HPDE6-E6E7 (cell line): ENCODE measurements around the gene SMC2.

Experiments
- DNase-seq: peaks from one replicate; pipeline ENCODE4 v3.0.0; 2011; ENCODE audit warnings: missing footprints; ENCODE audit errors: extremely low spot score

Gene SMC2

DNA sequence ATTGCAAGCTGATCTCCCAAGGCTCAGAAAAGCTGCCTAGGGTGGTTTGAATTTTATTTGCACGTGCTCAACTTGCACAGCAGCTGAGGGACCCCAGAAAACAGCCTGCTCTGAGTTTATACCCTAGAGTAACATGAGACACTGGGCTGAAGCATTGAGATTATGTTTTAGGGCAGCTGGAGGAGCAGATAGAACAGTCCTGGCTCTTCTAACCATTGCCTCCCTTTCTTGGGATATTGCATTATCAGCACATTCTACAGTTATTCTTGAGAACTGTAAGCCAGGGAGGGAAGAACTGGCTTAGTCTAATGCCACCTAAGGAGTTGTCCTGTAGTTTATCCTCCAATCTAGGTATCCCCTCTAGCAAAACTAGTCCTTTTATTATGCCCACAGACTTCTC lies 10.3 kb downstream of the SMC2 start:
- no peak for DNase-seq

DNA sequence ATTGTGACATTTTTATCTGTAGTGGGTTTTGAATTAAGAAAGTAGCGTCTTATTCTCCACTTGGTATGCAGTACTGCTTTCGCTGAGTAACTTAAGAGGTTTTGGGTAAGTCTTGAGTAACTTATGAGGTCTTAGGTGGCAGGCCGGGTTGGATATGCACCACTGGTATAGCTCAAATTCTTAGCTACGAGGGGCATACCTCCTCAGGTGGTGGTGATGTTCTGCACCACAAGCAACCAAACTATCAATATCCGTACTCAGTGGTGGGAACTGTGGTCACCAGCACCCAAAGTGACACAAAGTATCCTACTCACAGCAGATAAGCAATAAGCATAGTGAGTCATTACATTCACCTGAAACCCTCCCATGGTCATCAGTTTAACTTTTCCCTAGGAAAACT lies 13.7 kb downstream of the SMC2 start:
- DNase-seq, result no peak

DNA sequence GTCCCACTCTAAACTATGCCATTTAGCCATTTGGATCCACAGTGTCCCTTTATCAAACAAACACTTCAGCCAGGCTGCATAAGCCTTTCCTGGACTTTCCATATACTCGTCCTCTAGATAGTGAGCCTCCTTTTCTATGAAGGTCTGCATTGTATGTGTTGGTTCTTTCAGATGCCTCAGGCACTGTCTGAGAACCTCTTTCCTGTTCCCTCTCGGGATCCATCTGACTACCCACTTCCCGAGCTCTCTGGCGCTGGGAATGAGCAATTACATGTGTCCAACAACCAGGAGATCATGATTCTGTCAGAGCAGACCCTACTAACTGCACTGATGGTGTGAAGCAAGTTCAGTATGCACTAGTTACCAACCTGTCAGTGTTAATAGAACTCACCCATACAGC lies 14.2 kb downstream of the SMC2 start:
- DNase-seq, result no peak

DNA sequence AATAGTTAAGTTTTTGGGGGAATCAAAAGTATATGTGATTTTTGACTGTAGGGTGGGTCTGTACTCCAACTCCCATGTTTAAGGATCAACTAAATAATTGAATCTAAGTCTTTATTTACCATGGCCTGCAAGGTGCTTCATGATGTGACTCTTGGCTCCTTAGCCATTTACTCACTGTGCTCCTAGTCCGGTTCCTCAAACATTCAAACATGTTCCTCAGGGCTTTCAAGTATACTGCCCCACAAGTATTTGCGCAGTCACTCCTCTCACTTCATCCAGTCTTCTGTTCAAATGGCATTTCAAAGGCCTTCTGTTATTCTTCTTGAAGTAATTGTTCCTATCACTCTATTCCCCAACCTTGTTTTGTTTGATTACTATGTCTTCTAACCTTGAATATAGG lies 16.4 kb downstream of the SMC2 start:
- no peak for DNase-seq

DNA sequence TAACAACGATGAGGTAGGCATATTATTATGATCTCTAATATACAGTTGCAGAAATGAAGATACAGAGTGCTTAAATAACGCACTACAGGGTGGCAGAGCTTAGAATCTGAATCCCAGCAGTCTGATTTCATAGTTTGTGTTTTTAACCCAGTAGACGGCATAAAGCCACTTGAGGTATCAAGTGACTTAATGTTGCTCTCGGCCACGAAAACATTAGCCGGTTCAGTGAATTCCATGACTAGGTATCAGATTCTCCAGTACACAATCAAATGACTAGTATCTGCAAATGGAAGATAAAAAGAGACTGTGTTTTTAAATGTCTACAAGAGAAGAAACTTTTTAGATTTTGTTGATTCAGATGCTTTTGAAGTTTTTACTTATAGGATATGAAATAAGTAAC lies 24.8 kb downstream of the SMC2 start:
- no peak for DNase-seq

DNA sequence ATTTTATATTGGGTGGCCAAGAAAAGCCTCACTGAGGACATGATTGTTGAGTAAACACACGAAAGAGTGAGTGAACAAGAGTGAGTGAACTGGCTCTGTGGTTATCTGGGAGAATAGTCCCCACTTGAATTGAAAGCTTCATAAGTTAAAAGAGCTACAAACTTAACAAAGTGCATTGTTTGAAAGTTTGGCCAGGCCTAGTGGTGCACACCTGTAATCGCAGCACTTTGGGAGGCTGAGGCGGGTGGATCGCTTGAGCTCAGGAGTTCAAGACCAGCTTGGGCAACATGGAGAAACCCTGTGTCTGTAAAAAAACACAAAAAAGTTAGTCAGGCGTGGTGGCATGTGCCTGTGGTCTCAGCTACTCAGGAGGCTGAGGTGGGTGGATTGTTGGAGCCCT lies 26.9 kb downstream of the SMC2 start:
- DNase-seq, result no peak

DNA sequence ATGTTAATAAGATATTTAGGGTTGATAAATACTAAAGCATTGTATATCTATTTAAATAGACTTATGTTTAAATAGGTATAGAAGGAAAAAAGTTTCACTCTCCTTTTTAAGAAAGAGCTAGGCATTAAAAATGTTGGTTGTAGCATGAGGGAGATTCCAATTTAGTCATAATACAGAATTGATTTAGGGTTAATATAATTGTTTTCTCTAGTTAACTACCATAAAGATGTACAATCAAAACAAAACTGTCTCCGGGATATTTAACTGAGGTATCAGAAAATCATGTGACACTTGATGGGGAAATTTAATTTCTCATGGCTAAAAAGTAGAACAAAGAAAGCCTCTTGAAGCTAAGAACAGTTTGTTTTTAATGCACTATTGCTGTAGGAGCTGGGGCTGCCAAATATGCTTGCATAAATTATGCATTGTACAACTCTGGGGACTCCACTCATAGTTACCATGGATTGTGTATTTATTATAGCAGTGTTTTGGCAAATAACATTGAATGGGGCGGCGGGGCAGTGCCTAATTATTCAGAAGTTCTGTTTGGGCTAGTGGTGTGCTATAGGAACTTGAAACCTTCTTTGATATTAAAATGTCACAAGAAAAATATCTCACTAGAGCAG lies 44.2 kb downstream of the SMC2 start:
- no peak for DNase-seq

DNA sequence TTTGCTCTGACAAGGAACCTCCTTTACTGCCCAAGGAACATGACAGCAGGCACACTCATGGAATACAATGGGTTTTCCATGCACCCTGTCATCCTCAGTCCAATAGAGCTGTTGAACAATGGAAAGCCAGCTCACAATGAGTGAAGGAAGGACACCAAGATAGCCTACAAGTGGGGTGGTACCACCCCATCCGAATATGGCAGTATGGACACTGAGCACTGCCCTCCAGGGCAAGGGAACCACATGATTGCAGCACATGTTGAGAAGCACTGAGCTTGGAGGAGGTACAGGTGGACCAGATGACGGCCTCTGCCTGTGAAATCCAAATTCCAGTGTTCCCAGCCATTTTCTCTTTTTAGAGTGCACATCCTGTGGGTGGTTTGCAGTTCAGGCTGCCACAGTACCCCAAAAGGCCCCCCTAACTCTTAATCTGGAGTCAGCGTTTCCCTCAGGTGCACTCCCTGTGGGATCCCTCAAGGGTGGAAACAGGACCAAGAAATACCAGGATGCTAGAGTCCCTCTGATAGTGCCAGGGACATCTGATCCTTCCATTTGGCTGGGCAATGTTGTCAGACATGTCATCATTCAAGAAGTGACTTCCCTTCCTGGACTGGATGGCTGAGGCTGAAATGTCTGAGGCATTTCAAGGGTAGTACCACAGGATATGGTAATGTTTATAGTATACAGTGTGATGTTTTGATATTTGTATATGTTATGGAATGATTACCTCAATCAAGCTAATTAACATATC lies 48.9 kb downstream of the SMC2 start:
- DNase-seq, result no peak

DNA sequence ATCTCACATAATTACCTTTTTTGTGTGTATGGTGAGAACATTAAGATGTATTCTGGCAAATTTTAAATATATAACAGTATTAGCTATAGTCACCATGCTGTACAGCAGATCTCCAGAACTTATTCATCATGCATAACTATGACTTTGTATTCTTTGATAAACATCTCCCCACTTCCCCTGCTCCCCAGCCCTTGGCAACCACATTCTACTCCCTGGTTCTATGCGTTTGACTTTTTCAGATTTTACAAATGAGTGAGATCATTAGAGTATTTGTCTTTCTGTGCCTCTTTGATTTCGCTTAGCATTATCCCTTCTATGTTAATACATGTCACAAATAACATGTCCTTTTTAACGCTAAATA lies 49.4 kb downstream of the SMC2 start:
- no peak for DNase-seq

DNA sequence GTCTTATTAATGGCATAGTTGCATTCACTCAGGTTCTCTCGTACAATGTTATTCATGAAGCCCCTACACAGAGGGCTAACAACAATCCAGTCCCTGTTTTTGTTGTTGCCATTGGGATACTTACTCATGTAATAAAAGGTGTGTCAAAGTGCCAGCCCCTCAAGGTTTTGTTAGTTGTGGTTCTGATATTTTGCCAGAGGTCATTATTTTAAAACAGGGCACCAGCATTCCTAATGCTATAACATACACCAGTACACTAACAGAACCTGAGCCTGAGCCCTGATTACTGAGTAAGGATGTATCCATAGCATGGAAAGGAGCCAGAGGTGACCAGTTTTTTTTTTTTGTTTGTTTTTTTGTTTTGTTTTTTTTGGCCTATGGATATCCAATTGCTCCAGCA lies 50.2 kb downstream of the SMC2 start:
- no peak for DNase-seq

DNA sequence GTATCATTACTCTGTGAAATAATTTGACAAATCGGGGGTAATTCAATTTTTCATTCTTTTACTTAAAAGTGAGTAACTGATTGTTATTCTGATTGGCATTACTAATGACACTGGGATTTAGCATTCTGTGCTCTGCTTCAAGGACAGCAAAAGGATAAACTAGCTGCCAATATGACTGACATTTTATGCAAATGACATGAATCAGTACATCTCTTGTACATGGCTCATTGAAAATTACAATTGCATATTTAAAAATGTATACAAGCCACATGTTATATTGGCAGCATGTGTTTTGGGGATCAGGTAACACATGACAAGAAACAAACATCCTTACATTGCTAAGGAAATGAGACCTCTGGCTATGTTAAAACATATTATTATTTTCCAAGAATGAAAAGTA lies 79.0 kb downstream of the SMC2 start:
- DNase-seq, result no peak

DNA sequence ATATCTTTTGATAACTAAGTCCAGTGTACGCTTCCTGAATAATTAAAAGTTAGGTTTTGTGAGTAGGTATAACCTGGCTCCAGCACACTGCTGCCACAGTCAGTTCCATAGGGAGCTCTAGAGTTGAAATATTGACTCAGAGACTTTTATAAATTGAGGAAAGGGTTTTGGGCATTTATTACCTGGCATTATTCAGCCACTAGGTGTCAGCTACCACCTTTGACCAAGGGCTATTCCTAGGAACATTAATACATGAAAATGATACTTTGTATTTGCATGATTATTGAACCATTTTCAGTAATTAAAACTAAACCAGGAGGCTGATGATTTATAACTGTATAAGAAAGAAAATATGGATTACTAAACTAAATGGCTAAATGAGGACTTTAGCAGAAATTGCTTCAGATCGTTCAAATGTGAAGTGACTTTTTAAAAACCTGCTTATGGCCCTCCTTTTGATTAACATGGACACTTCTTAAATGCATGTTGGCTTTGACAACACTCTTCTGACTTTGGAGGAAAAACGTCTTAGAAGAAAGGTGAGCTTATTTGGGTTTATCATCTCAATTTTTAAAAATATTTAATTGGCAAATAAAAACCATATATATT lies 83.0 kb downstream of the SMC2 start:
- DNase-seq, result no peak

DNA sequence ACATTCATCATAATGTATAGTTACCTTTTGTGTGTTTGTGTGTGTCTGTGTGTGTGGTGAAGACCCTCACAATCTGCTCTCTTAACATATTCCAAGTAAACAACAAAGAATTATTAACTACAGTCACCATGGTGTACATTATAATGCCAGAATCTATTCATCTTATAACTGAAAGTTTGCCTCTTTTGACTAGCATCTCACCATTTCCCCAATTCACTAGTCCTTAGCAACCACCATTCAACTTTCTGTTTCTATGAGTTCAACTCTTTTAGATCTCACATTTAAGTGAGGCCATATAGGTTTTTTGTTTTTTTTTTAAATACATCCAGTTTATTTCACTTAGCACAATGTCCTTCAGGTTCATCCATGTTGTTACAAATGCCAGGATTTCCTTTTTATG lies 83.6 kb downstream of the SMC2 start:
- no peak for DNase-seq
